B cell (primary cell): ENCODE data around the gene CCDC134. TPM values are rescaled to one million over a fixed set of nuclear protein-coding genes. Genes with fewer than 3 reads are reported as not detected.

Experiments used
- ATAC-seq: fragments of 200-7000 bp; cut with Tn5 transposase; one replicate; pipeline ENCODE4 v1.10.0; 2021; ENCODE audit warnings: low read depth, mild to moderate bottlenecking, moderate number of reproducible peaks, moderate library complexity
- CTCF ChIA-PET: fragments of 350-600 bp; sonication (Branson Sonifier 250); formaldehyde crosslinking; loops from one replicate; lab custom pipeline; 2021; ENCODE audit warnings: antibody characterized with exemption, inconsistent platforms; lab: Charles Lee
- POLR2A ChIA-PET: fragments of 350-600 bp; sonication (Branson Sonifier 250); formaldehyde crosslinking; loops from one replicate; lab custom pipeline; 2021; ENCODE audit warnings: antibody characterized with exemption; lab: Charles Lee
- DNase-seq: peaks from one replicate; pipeline ENCODE4 v3.0.0; 2013
- H2AFZ ChIP-seq: 2 replicates; pipeline ENCODE4 v1.6.1; 2012; ENCODE audit warnings: mild to moderate bottlenecking, low read depth, low read length; ENCODE audit not compliant: insufficient read depth, poor library complexity, severe bottlenecking
- H3K27ac ChIP-seq, 2 donors: 1 replicate in 1 of 2; 2 replicates in 1 of 2; pipeline ENCODE4 v1.5.1; 2012 to 2013; ENCODE audit warnings: low read length in 2 of 2, mild to moderate bottlenecking in 2 of 2, moderate library complexity in 1 of 2
- H3K27me3 ChIP-seq, 4 experiments: fragments of 200-600 bp in 1 of 4; sonication (generic) in 1 of 4; replicated peaks in 1 of 4; 1 replicate in 2 of 4; 2 replicates in 2 of 4; pipeline versions ENCODE4 v1.6.1 to v1.7.0; 2013 to 2016; ENCODE audit warnings: low read length in 3 of 4, mild to moderate bottlenecking in 2 of 4, mixed read lengths in 1 of 4, moderate library complexity in 1 of 4; ENCODE audit not compliant: insufficient read depth in 4 of 4, control insufficient read depth in 3 of 4; ENCODE audit errors: control extremely low read depth in 1 of 4
- H3K36me3 ChIP-seq, 2 experiments: replicated peaks in 1 of 2; 1 replicate in 1 of 2; 2 replicates in 1 of 2; pipeline versions ENCODE4 v1.6.1 to v1.7.1; 2013; ENCODE audit warnings: low read length in 1 of 2; ENCODE audit not compliant: insufficient read depth in 2 of 2, control insufficient read depth in 1 of 2; ENCODE audit errors: control extremely low read depth in 1 of 2, extremely low read depth in 1 of 2
- H3K4me1 ChIP-seq, 2 donors: fragments of 200-600 bp in 1 of 2; sonication (generic) in 1 of 2; 1 replicate in 1 of 2; 2 replicates in 1 of 2; pipeline versions ENCODE4 v1.5.1 to v1.6.1; 2013 to 2017; ENCODE audit warnings: low read length in 2 of 2; ENCODE audit not compliant: control insufficient read depth in 2 of 2, insufficient read depth in 2 of 2
- H3K4me2 ChIP-seq: replicated peaks from 2 replicates; pipeline ENCODE3; 2012; ENCODE audit warnings: mild to moderate bottlenecking, low read depth, low read length; ENCODE audit not compliant: poor library complexity, severe bottlenecking
- H3K4me3 ChIP-seq, 5 experiments: fragments of 200-600 bp in 1 of 5; sonication (generic) in 1 of 5; 1 replicate in 3 of 5; 2 replicates in 2 of 5; pipeline versions ENCODE4 v1.5.1 to v1.7.0; 2011 to 2016; ENCODE audit warnings: low read length in 4 of 5, mild to moderate bottlenecking in 4 of 5, low read depth in 2 of 5, control low read depth in 1 of 5, moderate library complexity in 1 of 5; ENCODE audit not compliant: insufficient read depth in 1 of 5; ENCODE audit errors: control extremely low read depth in 1 of 5, extremely low read depth in 1 of 5
- H3K79me2 ChIP-seq: fragments of 200-600 bp; sonication (generic); one replicate; pipeline ENCODE4 v1.6.0; 2016; ENCODE audit warnings: low read length; ENCODE audit not compliant: control insufficient read depth, insufficient read depth
- H3K9ac ChIP-seq: fragments of 200-600 bp; sonication (generic); 2 replicates; pipeline ENCODE4 v1.6.1; 2017; ENCODE audit warnings: mild to moderate bottlenecking, low read length, moderate library complexity
- H3K9me3 ChIP-seq, 3 donors: one replicate each; pipeline versions ENCODE4 v1.6.1 to v1.7.1; 2013; ENCODE audit warnings: low read length in 2 of 3; ENCODE audit not compliant: control insufficient read depth in 2 of 3, insufficient read depth in 1 of 3; ENCODE audit errors: control extremely low read depth in 1 of 3
- H4K20me1 ChIP-seq: 2 replicates; pipeline ENCODE4 v1.6.0; 2012; ENCODE audit warnings: mild to moderate bottlenecking, low read length; ENCODE audit not compliant: insufficient read depth, control insufficient read depth, poor library complexity, severe bottlenecking
- H3K27ac Mint-ChIP-seq: one replicate; pipeline ENCODE4 v1.8.0; 2021; ENCODE audit warnings: mixed read lengths
- H3K27me3 Mint-ChIP-seq: one replicate; pipeline ENCODE4 v1.8.0; 2021; ENCODE audit warnings: mixed read lengths
- H3K4me1 Mint-ChIP-seq: one replicate; pipeline ENCODE4 v1.8.0; 2021; ENCODE audit warnings: mixed read lengths
- H3K4me3 Mint-ChIP-seq: one replicate; pipeline ENCODE4 v1.8.0; 2021; ENCODE audit warnings: mixed read lengths
- H3K9me3 Mint-ChIP-seq: one replicate; pipeline ENCODE4 v1.8.0; 2022; ENCODE audit warnings: mixed read lengths; ENCODE audit not compliant: insufficient read depth
- EZH2 ChIP-seq: IDR thresholded peaks from 2 replicates; pipeline ENCODE4 v1.6.1; 2012; ENCODE audit warnings: borderline replicate concordance, low read depth, mild to moderate bottlenecking, moderate library complexity, low read length; ENCODE audit not compliant: insufficient read depth, poor library complexity, severe bottlenecking
- WGBS: methylation state at CpG from one replicate; pipeline ENCODE4 v1.1.5; 2013; ENCODE audit warnings: missing lambda C conversion rate; ENCODE audit not compliant: insufficient coverage; 5-methylcytosine and 5-hydroxymethylcytosine counted together
- intact Hi-C: fragments of 100-400 bp; cut with micrococcal nuclease; formaldehyde crosslinking; loops from one replicate; pipeline ENCODE4 v1.10.0; 2022
- polyA plus RNA-seq: library from polyadenylated mRNA; depleted of rRNA; stranded (reverse); fragments of >200 nt; gene quantifications from 2 replicates; pipeline ENCODE4 v1.2.3, GENCODE V29; 2012
- total RNA-seq, 2 donors: library from RNA; stranded (reverse); fragments of 120-200 nt in 1 of 2; gene quantifications; 1 replicate in 1 of 2; 2 replicates in 1 of 2; pipeline versions ENCODE4 v1.2.3 to v1.2.4, GENCODE V29; 2013 to 2022
- TF ChIP-seq, protein P1 (sequence below): fragments of 200-600 bp; IDR thresholded peaks from one replicate; pipeline ENCODE4 v1.8.0; 2022; ENCODE audit warnings: antibody characterized with exemption, mild to moderate bottlenecking

Gene CCDC134
- total and polyA plus RNA-seq, 2 donors (not counting 1 experiment from before 2014, with no cell fraction given): 4.4 to 18.1 TPM

DNA sequence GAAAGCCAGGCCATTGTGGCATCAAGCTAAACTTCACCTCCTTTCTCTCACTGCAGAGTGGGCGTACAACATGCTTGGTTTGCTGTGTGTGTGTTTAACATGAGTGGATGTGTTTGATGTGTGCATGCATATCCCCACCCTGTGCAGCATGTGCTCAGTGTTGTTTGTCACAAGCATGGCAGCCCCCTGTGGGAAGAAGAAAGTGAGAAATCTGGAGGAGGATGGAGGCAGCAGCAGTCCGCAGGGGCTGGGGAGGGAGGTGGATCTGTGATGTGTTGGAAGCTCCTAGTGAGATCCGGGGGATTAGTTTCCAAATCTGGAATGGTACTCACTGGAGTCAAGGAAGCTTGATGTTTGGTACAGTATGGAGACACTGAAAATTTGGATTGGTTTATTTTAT, 24.1 kb upstream of the CCDC134 start:
- DNase-seq: no peak
- Histone ChIP-seq H4K20me1 (no peaks in the 10 kb centered on the region), H3K4me3 (no peak overlapping the region), H3K4me1 (peaks cover 10 to 12% of the 10 kb centered on the region in 2 donors), H3K27ac (no peak overlapping the region), H3K4me2 (no peak overlapping the region), H3K79me2 (peaks cover 18% of the 10 kb centered on the region), H3K9ac (no peak overlapping the region), H3K36me3 (no peaks in the 10 kb centered on the region), H2AFZ (no peak overlapping the region), H3K9me3 (no peaks in the 10 kb centered on the region), H3K27me3 (no peaks in the 10 kb centered on the region)
- H3K4me1 Mint-ChIP-seq: peaks cover 16% of the 10 kb centered on the region
- TF ChIP-seq, protein P1, sequence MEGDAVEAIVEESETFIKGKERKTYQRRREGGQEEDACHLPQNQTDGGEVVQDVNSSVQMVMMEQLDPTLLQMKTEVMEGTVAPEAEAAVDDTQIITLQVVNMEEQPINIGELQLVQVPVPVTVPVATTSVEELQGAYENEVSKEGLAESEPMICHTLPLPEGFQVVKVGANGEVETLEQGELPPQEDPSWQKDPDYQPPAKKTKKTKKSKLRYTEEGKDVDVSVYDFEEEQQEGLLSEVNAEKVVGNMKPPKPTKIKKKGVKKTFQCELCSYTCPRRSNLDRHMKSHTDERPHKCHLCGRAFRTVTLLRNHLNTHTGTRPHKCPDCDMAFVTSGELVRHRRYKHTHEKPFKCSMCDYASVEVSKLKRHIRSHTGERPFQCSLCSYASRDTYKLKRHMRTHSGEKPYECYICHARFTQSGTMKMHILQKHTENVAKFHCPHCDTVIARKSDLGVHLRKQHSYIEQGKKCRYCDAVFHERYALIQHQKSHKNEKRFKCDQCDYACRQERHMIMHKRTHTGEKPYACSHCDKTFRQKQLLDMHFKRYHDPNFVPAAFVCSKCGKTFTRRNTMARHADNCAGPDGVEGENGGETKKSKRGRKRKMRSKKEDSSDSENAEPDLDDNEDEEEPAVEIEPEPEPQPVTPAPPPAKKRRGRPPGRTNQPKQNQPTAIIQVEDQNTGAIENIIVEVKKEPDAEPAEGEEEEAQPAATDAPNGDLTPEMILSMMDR: no peak
- TF ChIP-seq EZH2: no peak
- POLR2A ChIA-PET: interaction anchor here (0.6 to 1.0 kb wide), 2 partner anchors 21 to 54 kb away, joined by 3 to 5 read pairs; no protein-coding TSS in a partner anchor
- no peak overlapping the region for H3K4me3 Mint-ChIP-seq
- intact Hi-C loops: no loop called here
- WGBS: 92% methylated on average over 2 of the region's 3 CpGs
- no peaks in the 10 kb centered on the region for H3K9me3 Mint-ChIP-seq
- H3K27ac Mint-ChIP-seq: peak overlapping the region; percentile 43
- CTCF ChIA-PET: interaction anchor here (0.6 to 1.5 kb wide), 2 partner anchors 79 to 189 kb away, joined by 3 to 6 read pairs; no protein-coding TSS in a partner anchor
- peaks cover 4% of the 10 kb centered on the region for H3K27me3 Mint-ChIP-seq
- ATAC-seq: no peak

DNA sequence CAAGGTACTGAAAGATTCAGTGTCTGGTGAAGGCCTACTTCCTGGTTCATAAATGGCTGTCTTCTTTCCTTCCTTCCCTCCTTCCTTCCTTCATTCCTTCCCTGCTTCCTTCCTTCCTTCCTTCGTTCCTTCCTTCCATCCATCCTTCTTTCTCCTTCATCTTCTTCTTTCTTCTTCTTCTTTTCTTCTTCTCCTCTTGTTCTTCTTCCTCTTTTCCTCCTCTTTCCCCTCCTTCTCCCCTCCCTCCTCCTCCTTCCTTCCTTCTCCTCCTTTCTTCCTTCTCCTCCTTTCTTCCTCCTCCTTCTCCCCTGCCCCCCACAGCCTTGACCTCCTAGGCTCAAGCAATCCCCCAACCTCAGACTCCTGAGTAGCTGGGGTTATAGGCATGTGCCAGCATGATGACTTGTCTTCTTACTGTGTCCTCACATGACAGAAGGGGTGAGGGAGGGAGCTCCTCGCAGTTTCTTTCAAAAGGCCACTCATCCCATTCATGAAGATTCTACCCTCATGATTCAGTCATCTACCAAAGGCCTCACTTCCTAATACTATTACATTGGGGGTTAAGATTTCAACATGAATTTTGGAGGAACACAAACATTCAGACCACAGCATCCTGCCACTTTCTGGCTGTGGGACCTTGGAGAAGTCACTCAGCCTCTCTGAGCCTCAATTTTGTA, 22.6 kb upstream of the CCDC134 start:
- H3K4me1 Mint-ChIP-seq: peaks cover 31% of the 10 kb centered on the region
- ATAC-seq: no peak
- Histone ChIP-seq H3K79me2 (peaks cover 33% of the 10 kb centered on the region), H3K4me3 (no peak overlapping the region), H3K27me3 (no peaks in the 10 kb centered on the region), H3K4me1 (peaks cover 25 to 27% of the 10 kb centered on the region in 2 donors), H3K9ac (no peak overlapping the region), H4K20me1 (no peaks in the 10 kb centered on the region), H3K36me3 (no peaks in the 10 kb centered on the region), H3K4me2 (no peak overlapping the region), H2AFZ (no peak overlapping the region), H3K9me3 (no peaks in the 10 kb centered on the region), H3K27ac (no peak overlapping the region)
- POLR2A ChIA-PET: interaction anchor here (0.6 kb wide), 1 partner anchor 20 kb away, joined by 3 read pairs; no protein-coding TSS in a partner anchor
- no peaks in the 10 kb centered on the region for H3K9me3 Mint-ChIP-seq
- peak overlapping the region; percentile 26 for H3K27ac Mint-ChIP-seq
- WGBS: 92% methylated on average over 1 of the region's 2 CpGs
- peaks cover 4% of the 10 kb centered on the region for H3K27me3 Mint-ChIP-seq
- CTCF ChIA-PET: no interaction called here
- no peak overlapping the region for H3K4me3 Mint-ChIP-seq
- intact Hi-C loops: no loop called here
- TF ChIP-seq, protein P1: peak; percentile 10
- TF ChIP-seq EZH2: no peak
- no peak for DNase-seq
